ENCODE data around the gene TBC1D5.

DNA sequence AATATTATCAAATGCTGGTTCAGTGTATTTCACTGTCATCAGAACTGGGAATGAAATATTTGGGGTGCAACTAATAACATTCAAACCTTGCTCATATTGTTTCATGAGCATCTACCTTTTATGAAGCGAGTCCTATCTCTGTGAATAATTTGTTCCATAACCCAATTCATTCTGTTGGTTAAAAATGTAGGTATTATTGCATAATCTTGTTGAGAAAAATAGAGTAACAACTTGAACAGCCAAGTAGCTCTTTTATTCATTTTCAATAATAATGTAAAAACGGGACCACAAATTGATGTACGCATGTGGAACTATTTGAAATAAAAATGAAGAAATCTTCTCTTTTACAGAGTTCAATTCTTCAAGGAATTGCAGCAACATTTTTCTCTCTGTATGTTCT, 30.1 kb upstream of the TBC1D5 start:
- TF ChIP-seq FOXP1 (CRISPR knock-in tag; IDR thresholded peaks at IDR 0.05; ENCODE audit: borderline replicate concordance), result no peak
- TF ChIP-seq, protein P1, sequence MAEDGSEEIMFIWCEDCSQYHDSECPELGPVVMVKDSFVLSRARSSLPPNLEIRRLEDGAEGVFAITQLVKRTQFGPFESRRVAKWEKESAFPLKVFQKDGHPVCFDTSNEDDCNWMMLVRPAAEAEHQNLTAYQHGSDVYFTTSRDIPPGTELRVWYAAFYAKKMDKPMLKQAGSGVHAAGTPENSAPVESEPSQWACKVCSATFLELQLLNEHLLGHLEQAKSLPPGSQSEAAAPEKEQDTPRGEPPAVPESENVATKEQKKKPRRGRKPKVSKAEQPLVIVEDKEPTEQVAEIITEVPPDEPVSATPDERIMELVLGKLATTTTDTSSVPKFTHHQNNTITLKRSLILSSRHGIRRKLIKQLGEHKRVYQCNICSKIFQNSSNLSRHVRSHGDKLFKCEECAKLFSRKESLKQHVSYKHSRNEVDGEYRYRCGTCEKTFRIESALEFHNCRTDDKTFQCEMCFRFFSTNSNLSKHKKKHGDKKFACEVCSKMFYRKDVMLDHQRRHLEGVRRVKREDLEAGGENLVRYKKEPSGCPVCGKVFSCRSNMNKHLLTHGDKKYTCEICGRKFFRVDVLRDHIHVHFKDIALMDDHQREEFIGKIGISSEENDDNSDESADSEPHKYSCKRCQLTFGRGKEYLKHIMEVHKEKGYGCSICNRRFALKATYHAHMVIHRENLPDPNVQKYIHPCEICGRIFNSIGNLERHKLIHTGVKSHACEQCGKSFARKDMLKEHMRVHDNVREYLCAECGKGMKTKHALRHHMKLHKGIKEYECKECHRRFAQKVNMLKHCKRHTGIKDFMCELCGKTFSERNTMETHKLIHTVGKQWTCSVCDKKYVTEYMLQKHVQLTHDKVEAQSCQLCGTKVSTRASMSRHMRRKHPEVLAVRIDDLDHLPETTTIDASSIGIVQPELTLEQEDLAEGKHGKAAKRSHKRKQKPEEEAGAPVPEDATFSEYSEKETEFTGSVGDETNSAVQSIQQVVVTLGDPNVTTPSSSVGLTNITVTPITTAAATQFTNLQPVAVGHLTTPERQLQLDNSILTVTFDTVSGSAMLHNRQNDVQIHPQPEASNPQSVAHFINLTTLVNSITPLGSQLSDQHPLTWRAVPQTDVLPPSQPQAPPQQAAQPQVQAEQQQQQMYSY (CRISPR knock-in tag; IDR thresholded peaks at IDR 0.05), result no peak
- TF ChIP-seq CTCF (IDR thresholded peaks at IDR 0.05), result no peak
- no peak for TF ChIP-seq CREB1 (CRISPR knock-in tag; IDR thresholded peaks at IDR 0.05)
- TF ChIP-seq MAX (CRISPR knock-in tag; IDR thresholded peaks at IDR 0.05), result no peak
- no peak for TF ChIP-seq ETV6 (CRISPR knock-in tag; IDR thresholded peaks at IDR 0.05)
- no peak for TF ChIP-seq HMGXB4 (CRISPR knock-in tag; IDR thresholded peaks at IDR 0.05)
- no peak for TF ChIP-seq SP1 (CRISPR knock-in tag; conservative IDR thresholded peaks at IDR 0.05)
- no peak for TF ChIP-seq FOXK1 (CRISPR knock-in tag; IDR thresholded peaks at IDR 0.05)
- no peak for TF ChIP-seq TCF7 (CRISPR knock-in tag; IDR thresholded peaks at IDR 0.05; ENCODE audit: low read depth)
- TF ChIP-seq ATF3 (CRISPR knock-in tag; conservative IDR thresholded peaks at IDR 0.05), result no peak
- no peak for TF ChIP-seq USF2 (CRISPR knock-in tag; IDR thresholded peaks at IDR 0.05)

Data from WTC11 (cell line).